Subcutaneous abdominal adipose tissue (tissue), 5 donors: ENCODE measurements around the gene SIPA1L3.

Experiments used
- H3K27ac ChIP-seq: one replicate; pipeline ENCODE4 v1.7.0; 2013; ENCODE audit warnings: low read depth, mild to moderate bottlenecking, inconsistent platforms, low read length, moderate library complexity
- H3K27me3 ChIP-seq, 5 donors: one replicate each; pipeline ENCODE4 v1.7.0; 2013; ENCODE audit warnings: low read length in 5 of 5, inconsistent platforms in 1 of 5; ENCODE audit not compliant: control insufficient read depth in 5 of 5, insufficient read depth in 4 of 5
- H3K36me3 ChIP-seq, 5 donors: one replicate each; pipeline ENCODE4 v1.7.0; 2013; ENCODE audit warnings: low read length in 5 of 5; ENCODE audit not compliant: control insufficient read depth in 5 of 5, insufficient read depth in 5 of 5
- H3K4me1 ChIP-seq, 5 donors: one replicate each; pipeline ENCODE4 v1.7.0; 2013; ENCODE audit warnings: low read length in 5 of 5, mild to moderate bottlenecking in 3 of 5, moderate library complexity in 1 of 5; ENCODE audit not compliant: control insufficient read depth in 5 of 5, insufficient read depth in 5 of 5
- H3K4me3 ChIP-seq, 5 donors: one replicate each; pipeline ENCODE4 v1.7.0; 2013; ENCODE audit warnings: low read length in 5 of 5, low read depth in 1 of 5
- H3K9ac ChIP-seq, 5 donors: one replicate each; pipeline ENCODE4 v1.7.0; 2013; ENCODE audit warnings: low read length in 5 of 5, mild to moderate bottlenecking in 4 of 5, moderate library complexity in 3 of 5
- H3K9me3 ChIP-seq, 5 donors: one replicate each; pipeline ENCODE4 v1.7.0; 2013; ENCODE audit warnings: low read length in 5 of 5; ENCODE audit not compliant: control insufficient read depth in 5 of 5
- donor health status: healthy.
- donor health status: healthy.
- donor health status: healthy.
- donor health status: healthy.
- donor health status: healthy.

The SIPA1L3 gene

GRCh38 chr19:38135150-38135998 is 228.4 kb downstream of the SIPA1L3 start:
- Histone ChIP-seq H3K9ac (no peak overlapping the region), H3K36me3 (peaks cover 0 to 26% (median 5%) of the 10 kb centered on the region in 5 donors), H3K9me3 (no peaks in the 10 kb centered on the region), H3K4me3 (no peak overlapping the region), H3K4me1 (no peaks in the 10 kb centered on the region), H3K27me3 (no peaks in the 10 kb centered on the region), H3K27ac (no peak overlapping the region)

DNA sequence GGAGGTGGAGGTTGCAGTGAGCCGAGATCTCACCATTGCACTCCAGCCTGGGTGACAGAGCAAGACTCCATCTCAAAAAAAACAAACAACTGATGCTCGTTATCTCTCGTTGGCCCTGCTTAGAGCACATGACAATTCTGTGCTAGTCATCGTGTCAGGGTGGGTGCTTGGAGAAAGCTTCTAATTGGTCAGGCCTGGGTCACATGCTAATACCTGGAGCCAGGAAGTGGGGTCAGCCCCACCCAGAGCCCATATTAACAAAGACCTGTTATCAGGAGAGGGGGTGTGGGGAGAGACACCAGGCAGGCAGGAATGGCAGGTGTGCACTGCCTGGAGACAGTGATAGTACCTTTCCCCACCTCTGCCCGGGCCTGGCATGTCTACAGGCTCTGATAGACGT is 232.1 kb downstream of the SIPA1L3 start:
- Histone ChIP-seq H3K9ac (no peak overlapping the region), H3K27ac (no peak overlapping the region)

DNA sequence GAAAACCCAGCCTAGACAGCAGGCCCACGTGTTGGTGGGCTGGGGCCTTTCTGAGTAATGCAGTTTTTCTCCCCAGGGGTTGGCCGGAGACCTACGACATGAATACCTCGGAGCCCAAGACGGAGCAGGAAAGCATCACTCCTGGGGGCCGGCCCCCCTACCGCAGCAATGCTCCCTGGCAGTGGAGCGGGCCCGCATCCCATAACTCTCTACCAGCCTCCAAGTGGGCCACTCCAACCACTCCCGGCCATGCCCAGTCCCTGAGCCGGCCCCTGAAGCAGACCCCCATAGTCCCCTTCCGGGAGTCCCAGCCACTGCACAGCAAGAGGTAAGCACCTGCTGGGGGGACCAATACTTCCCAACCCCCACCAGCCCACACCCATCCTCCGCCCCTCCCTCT is 234.1 kb downstream of the SIPA1L3 start:
- H3K4me3 ChIP-seq = no peak overlapping the region
- no peaks in the 10 kb centered on the region for H3K4me1 ChIP-seq
- H3K9me3 ChIP-seq = no peaks in the 10 kb centered on the region
- H3K27me3 ChIP-seq = no peaks in the 10 kb centered on the region
- no peak overlapping the region for H3K27ac ChIP-seq
- H3K9ac ChIP-seq = no peak overlapping the region
- peaks cover 0 to 22% (median 13%) of the 10 kb centered on the region in 5 donors for H3K36me3 ChIP-seq

More for the DNA sequence above, 232.1 kb downstream of the SIPA1L3 start:
- no peaks in the 10 kb centered on the region for H3K9me3 ChIP-seq
- no peaks in the 10 kb centered on the region for H3K27me3 ChIP-seq
- H3K4me1 ChIP-seq = no peaks in the 10 kb centered on the region
- no peak overlapping the region for H3K4me3 ChIP-seq
- H3K36me3 ChIP-seq = peaks cover 0 to 23% (median 10%) of the 10 kb centered on the region in 5 donors

- H3K27me3 ChIP-seq = no peaks in the 10 kb centered on the region
- H3K36me3 ChIP-seq = peaks cover 0 to 22% (median 14%) of the 10 kb centered on the region in 5 donors
- H3K4me1 ChIP-seq = no peaks in the 10 kb centered on the region
- H3K27ac ChIP-seq = no peak overlapping the region
- no peak overlapping the region for H3K4me3 ChIP-seq
- H3K9me3 ChIP-seq = no peaks in the 10 kb centered on the region
- no peak overlapping the region for H3K9ac ChIP-seq
These were observed 235.4 kb downstream of the SIPA1L3 start for GRCh38 chr19:38142176-38143035.

- Histone ChIP-seq H3K9me3 (no peaks in the 10 kb centered on the region), H3K9ac (no peak overlapping the region), H3K4me1 (no peaks in the 10 kb centered on the region), H3K27me3 (no peaks in the 10 kb centered on the region), H3K36me3 (peaks cover 0 to 22% (median 14%) of the 10 kb centered on the region in 5 donors), H3K27ac (no peak overlapping the region), H3K4me3 (no peak overlapping the region)
These were observed 236.8 kb downstream of the SIPA1L3 start for GRCh38 chr19:38143847-38144246.

DNA sequence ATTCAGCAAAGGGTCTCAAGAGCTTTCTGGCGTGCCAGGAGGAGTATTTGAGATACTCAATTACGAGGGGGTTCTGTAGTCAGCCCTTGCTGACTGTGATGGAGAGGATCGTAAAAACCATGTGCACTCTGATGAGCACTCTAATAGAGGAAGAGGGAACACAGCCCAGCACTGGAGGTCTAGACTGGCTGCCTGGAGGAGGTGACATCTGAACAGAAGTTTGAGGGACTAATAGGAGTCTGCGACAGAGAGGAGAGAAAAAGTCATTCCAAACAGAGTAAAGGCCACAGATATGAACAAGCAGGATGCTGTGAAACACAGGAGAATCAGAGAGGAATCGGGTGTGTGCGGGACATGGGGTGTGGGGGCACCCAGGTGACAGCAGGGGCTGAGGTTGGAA is 237.7 kb downstream of the SIPA1L3 start:
- H3K27me3 ChIP-seq = no peaks in the 10 kb centered on the region
- H3K36me3 ChIP-seq = peaks cover 0 to 22% (median 14%) of the 10 kb centered on the region in 5 donors
- no peak overlapping the region for H3K27ac ChIP-seq
- no peak overlapping the region for H3K4me3 ChIP-seq
- H3K9ac ChIP-seq = no peak overlapping the region
- no peaks in the 10 kb centered on the region for H3K4me1 ChIP-seq
- no peaks in the 10 kb centered on the region for H3K9me3 ChIP-seq

- H3K27me3 ChIP-seq = no peaks in the 10 kb centered on the region
- H3K9me3 ChIP-seq = no peaks in the 10 kb centered on the region
- peaks cover 0 to 20% (median 14%) of the 10 kb centered on the region in 5 donors for H3K36me3 ChIP-seq
- no peak overlapping the region for H3K4me3 ChIP-seq
- no peak overlapping the region for H3K9ac ChIP-seq
- H3K27ac ChIP-seq = no peak overlapping the region
- H3K4me1 ChIP-seq = no peaks in the 10 kb centered on the region
These were observed 238.6 kb downstream of the SIPA1L3 start for GRCh38 chr19:38145623-38146022.

GRCh38 chr19:38148337-38148736 is 241.3 kb downstream of the SIPA1L3 start:
- no peaks in the 10 kb centered on the region for H3K27me3 ChIP-seq
- H3K9me3 ChIP-seq = no peaks in the 10 kb centered on the region
- H3K36me3 ChIP-seq = peaks cover 0 to 35% (median 20%) of the 10 kb centered on the region in 5 donors
- no peaks in the 10 kb centered on the region for H3K4me1 ChIP-seq
- no peak overlapping the region for H3K27ac ChIP-seq
- no peak overlapping the region for H3K4me3 ChIP-seq
- no peak overlapping the region for H3K9ac ChIP-seq

DNA sequence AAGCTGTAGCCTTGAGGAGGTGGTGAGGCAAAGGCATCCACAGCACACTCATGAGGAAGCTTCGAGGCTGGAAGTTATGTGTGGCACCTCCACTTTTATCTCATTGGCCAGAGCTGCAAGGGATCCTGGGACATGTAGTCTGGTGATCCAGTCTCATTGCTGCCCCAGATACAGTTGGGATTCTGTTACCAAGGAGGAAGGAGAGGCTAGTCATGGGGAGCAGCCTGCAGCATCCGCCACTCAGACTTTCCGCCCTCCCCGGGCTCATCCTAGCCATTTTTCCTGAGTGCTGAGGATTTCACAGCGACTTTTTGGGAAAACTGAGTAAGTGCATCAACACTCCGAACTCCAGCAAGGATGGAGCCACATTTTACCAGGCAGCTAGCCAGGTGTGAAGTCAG is 242.7 kb downstream of the SIPA1L3 start:
- Histone ChIP-seq H3K4me1 (no peaks in the 10 kb centered on the region), H3K36me3 (peaks cover 0 to 32% (median 18%) of the 10 kb centered on the region in 5 donors), H3K4me3 (no peak overlapping the region), H3K9ac (no peak overlapping the region), H3K9me3 (no peaks in the 10 kb centered on the region), H3K27ac (no peak overlapping the region), H3K27me3 (no peaks in the 10 kb centered on the region)

GRCh38 chr19:38151242-38151641 is 244.2 kb downstream of the SIPA1L3 start:
- no peak overlapping the region for H3K9ac ChIP-seq
- no peak overlapping the region for H3K27ac ChIP-seq
- H3K36me3 ChIP-seq = peaks cover 0 to 34% (median 18%) of the 10 kb centered on the region in 5 donors
- H3K4me1 ChIP-seq = no peaks in the 10 kb centered on the region
- H3K4me3 ChIP-seq = no peak overlapping the region
- no peaks in the 10 kb centered on the region for H3K9me3 ChIP-seq
- H3K27me3 ChIP-seq = no peaks in the 10 kb centered on the region
